SH-SY5Y (cell line): ENCODE measurements around the gene TRMT44.

Experiments
- GATA2 ChIP-seq: IDR thresholded peaks from 2 replicates; pipeline ENCODE4 v1.6.1; 2011; ENCODE audit warnings: mild to moderate bottlenecking, low read depth, low read length
- GATA3 ChIP-seq: IDR thresholded peaks from 2 replicates; pipeline ENCODE4 v1.6.1; 2011; ENCODE audit warnings: low read depth, mild to moderate bottlenecking, low read length, moderate library complexity

- TF ChIP-seq GATA2, result no peak
- no peak for TF ChIP-seq GATA3
These were observed 73.4 kb downstream of the TRMT44 start for GRCh38 chr4:8513931-8514330.
